CD4-positive, alpha-beta T cell treated with Interferon alpha-2 for 1 hour (primary cell): Measurements from ENCODE around the gene RELCH.
"Not testable (repeated sequence)": the region's sequence is repeated elsewhere in the genome, so short reads cannot be mapped to it uniquely, and the experiment has no call there.

Experiments
- DNase-seq, 2 donors: peaks; one replicate each; pipeline ENCODE4 v3.0.0-alpha.2; 2020 to 2022

RELCH gene

DNA sequence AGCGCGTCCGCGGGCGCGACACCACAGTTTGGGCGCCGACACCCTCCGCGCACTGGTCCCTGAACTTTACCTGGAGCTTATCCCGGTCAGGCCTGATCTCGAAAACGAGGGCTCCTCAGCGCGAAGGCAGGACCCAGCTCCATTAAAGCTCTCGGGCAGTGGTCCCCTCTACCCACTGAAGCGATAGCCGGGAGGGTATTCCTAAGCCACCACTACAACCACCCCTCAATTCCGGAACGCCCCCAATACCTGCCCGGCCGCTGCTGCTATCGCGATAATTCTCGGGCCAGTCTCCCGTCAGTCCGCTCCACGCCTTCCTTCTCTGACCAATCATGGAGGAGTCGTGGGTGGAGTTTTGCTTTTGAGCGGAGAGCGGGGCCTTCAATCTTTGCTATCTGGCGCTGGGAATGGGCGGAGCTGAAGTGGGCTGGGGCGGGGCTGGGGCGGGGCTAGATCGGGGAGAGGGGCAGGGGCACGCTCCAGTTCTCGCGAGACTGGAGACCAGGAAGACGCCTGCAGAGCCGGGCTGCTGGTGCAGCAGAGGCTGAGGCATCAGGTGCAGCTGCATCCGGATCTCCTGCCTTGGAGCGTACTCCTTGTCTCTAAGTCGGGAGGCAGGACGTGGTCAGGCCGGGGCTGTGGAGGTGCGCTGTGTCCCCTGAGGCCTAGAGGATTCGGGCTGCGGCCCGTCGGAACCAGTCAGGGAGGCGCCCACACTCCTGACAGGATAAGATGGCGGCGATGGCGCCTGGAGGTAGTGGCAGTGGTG lies at the start of gene RELCH, which contains the start of gene PIGN:
TSS of gene RELCH (plus strand) at position 482 of the 769 bp plus-strand sequence. CDS start at position 733, 251 bp downstream.
TSS of gene PIGN (minus strand) at position 283 of the 769 bp plus-strand sequence. CDS start 25,703 bp downstream, outside the sequence.
- DNase-seq: peak; percentile 97 to 98

- no peak for DNase-seq
These were observed 48.4 kb upstream of the RELCH start for GRCh38 chr18:62138461-62139235.

DNA sequence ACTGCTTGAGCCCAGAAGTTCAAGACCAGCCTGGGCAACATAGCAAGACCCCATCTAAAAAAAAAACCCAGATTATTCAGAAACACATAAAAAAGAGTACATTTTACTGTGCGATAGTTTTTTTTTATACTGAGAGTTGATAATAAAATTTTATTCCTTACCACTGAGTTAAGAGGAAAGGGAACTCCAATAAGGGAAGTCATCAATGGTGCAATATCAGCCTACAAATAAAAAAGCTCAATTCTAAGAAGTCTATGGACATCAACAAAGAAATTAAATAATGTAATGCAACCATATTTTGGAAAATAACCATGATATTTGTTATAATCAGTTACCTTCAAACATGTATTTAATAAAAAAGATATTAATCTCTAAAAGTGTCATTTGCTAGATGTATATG lies 46.8 kb upstream of the RELCH start:
- DNase-seq: no peak

- DNase-seq: no peak
These were observed 42.7 kb upstream of the RELCH start for GRCh38 chr18:62144338-62144737.

DNA sequence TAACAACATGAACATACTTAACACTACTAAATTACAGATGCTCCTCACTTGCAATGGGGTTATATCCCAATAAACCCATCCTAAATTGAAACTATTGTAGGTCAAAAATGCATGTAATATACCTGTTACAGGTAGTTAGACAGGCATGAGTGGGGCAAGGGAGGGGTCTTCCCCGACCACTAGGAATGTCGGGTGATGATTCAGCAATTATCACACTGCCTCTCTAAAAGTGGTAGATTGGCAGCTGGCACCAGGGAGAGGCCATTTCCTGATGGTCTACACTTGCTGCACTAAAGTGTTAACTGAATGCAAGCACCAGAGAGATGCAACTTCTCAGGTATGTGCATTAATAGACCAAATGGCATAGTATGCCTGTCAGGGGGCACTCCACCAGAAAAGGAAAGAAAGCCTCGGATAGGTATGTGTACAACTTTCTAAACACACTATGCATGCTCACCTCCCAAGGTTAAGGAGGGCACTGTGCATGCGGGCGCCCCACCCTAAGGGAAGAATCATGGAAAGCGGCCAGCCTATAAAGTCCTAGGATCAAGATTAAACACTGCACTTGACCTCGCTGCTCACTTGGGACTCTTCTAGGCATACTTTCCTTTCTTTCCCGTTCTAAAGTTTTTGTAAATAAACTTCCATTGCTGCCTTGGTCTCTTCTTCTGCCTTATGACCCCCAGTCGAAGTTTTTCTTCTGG lies 35.8 kb upstream of the RELCH start:
- no peak for DNase-seq

DNA sequence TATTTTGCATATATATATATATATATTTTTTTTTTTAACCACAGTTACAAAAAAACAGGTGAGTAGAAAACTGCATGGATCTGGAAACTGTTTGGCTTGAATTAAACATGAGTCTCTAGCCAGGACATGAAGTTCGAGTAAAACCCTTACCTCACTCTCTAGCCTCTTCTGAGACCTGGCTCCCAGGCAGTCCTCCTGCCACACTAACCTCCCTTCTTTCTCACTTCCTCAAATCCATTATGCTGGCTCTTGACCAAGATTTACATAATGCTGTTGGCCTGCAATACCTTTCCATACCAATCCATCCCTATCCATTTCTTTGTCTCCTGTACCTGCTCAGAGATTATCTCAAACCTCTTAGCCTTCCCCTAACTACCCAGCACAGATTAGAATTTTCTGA lies 34.2 kb upstream of the RELCH start:
- no peak for DNase-seq

GRCh38 chr18:62157843-62158242 lies 29.2 kb upstream of the RELCH start:
- DNase-seq: no peak

DNA sequence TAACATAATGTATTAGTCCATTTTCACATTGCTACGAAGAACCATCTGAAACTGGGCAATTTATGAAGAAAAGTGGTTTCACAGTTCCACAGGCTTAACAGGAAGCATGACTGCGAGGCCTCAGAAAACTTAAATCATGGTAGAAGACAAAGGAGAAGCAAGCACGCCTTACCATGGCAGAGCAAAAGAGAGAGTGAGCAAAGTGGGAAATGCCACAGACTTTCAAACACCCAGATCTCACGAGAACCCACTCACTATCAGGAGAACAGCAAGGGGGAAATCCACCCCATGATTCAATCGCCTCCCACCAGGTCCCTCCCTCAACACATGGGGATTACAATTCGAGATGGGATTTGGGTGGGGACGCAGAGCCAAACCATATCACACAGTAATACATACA lies 22.7 kb upstream of the RELCH start:
- no peak for DNase-seq

- no peak for DNase-seq
These were observed 22.1 kb upstream of the RELCH start for GRCh38 chr18:62164855-62165487.

GRCh38 chr18:62165583-62165982 lies 21.5 kb upstream of the RELCH start:
- no peak for DNase-seq

DNA sequence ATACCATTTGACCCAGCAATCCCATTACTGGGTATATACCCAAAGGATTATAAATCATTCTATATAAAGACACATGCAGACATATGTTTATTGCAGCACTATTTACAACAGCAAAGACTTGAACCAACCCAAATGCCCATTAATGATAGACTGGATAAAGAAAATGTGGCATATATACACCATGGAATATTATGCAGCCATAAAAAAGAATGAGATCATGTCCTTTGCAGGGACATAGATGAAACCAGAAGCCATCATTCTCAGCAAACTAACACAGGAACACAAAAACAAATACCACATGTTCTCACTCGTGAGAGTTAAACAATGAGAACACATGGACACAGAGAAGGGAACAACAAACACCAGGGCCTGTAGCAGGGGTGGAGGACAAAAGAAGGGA lies 20.5 kb upstream of the RELCH start:
- not testable (repeated sequence) for DNase-seq

- DNase-seq: no peak
These were observed 16.2 kb upstream of the RELCH start for GRCh38 chr18:62170857-62171256.

DNA sequence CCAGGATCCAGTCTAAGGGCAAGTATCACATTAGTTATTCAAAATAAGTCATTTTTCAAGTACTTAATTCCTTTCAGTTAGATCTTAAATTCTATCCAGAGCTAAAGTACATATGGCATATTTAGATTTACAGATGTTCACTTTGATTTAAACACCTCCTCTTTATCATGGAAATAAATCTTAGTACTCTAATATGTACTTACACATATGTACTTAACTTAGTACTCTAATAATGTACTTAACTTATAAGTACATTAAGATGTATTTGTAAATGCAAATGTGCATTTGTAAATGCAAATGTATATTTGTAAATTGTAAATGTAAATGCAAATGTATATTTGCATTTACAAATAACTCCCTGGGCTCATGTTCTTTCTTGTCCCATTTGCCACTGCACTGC lies 14.8 kb upstream of the RELCH start:
- no peak for DNase-seq

GRCh38 chr18:62175521-62175920 lies 11.5 kb upstream of the RELCH start:
- DNase-seq: no peak

DNA sequence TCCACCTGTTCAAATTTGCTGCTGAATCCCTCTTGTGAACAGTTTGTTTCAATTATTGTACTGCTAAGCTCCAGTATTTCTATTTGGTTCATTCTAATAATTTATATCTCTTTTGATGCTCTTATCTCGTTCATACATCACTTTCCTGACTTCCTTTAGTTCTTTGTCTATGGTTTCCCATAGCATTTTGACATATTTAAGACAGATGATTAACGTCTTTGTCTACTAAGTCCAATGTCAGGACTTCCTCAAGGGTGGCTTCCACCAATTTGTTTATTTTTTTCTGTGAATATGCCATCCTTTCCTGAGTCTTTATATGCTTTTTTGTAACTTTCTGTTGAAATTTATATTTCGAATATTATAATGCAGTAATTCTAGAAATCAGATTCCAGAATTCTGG lies 9.8 kb upstream of the RELCH start:
- DNase-seq: no peak

- no peak for DNase-seq
These were observed 7.8 kb upstream of the RELCH start for GRCh38 chr18:62179213-62179612.

DNA sequence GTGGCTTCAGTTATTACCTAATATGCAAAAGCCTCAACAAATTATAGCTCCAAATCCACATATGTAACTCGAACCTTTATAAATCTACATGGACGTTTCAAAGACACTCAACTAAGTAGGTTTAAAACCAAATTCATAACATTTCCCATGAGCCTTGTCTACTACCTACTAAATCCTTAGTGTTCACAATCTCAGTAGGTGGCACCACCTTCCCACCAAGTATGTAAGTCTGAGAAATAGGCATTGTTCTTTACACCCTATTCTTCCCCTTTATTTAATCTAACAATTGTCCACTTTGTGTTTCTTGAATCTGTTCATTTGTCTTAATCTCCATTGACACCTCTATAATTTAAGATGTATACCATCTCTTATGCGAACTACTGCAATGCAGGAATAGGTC lies 4.8 kb upstream of the RELCH start:
- DNase-seq: no peak

DNA sequence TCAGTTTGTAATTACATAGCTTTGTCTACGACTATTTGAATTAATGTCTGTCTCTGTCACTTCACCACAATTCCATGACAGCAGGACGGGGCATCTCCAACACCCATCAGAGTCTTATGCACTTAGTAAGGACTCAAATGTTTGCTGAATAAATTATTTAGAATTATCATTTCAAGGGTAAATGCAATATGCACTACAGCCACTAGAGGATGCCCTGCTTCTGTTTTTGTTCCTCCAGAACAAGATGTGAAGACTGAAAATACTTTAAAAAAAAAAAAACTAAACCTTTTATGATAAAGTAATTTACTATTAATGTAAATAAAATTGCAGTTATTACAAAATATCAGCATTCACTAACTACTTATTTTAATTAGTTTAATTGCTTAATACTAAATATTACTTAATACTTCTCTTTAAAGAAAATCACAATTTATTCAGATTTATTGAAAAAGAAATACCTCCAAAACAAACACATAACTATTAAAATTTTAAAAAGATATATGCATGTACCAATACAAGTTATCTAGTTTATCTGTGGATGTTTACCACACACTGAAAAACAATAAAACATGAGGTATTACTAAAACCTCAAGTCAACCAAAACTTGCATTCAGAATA lies 3.4 kb upstream of the RELCH start:
- peak; percentile 22 to 73 for DNase-seq

DNA sequence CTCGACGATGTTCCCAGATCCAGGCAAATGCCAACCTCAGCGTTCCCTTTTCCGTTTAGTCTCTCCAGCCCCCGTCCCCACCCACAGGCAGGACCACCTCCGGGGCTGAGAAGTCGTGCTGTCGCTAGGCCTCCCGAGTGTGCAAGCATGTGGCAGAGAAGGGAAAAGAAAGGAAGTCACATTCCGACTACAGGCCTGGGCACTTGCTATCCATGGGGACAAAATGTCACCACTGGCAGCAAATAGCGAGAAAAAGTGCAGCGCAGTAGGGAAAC lies 619 bp upstream of the RELCH start:
- no peak for DNase-seq

DNA sequence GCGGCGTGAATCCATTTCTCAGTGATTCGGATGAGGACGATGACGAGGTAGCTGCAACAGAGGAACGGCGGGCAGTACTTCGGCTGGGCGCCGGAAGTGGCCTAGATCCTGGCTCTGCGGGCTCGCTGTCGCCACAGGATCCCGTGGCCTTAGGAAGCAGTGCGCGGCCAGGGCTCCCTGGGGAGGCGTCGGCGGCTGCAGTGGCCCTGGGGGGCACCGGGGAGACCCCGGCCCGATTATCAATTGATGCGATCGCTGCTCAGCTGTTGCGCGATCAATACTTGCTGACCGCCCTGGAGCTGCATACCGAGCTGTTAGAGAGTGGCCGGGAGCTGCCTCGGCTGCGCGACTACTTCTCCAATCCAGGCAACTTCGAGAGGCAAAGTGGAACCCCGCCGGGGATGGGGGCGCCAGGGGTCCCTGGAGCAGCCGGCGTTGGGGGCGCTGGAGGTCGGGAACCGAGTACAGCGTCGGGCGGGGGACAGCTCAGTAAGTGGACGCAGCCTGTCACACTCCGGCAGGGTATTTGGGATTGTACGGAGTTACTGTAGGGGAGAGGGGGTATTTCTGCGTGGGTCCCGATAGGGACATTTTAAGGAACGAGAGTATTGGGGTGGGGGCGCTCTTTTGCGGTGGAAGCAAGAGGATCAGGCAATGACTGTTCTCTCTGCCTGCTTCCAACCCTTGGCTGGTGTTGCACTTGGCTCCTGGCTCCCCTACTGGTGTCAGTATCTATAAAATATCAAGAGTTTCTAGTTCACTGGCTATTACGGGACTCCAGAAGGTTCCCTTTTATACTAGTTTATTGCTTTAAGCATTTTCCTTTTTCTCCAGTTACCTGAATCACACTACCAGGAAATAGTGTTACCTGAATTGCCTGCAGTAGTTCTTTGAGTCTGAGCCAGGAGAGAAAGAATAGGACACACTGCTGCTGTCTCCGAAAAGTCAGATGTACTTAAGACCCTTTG lies 772 bp downstream of the RELCH start:
- peak in 1 of 2 donors; percentile 19 for DNase-seq

- DNase-seq: no peak
These were observed 2.2 kb downstream of the RELCH start for GRCh38 chr18:62189208-62189607.

DNA sequence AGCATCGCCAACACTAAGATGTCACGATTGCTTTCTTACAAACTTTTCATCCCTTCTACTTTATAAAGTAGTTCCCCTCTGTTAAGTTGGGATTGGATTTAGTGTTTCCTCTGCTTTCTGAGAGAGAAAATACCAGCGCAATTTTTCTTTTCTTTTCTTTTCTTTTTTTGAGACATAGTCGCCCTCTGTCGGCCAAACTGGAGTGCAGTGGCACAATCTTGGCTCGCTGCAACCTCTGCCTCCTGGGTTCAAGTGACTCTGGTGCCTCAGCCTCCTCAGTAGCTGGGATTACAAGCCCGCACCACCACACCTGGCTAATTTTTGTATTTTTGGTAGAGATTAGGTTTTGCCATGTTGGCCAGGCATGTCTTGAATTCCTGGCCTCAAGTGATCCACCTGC lies 9.0 kb downstream of the RELCH start:
- DNase-seq: no peak
